H1 (cell line): Measurements from ENCODE around the gene ANKFN1.

Experiments
- CEBPB ChIP-seq: IDR thresholded peaks from 2 replicates; pipeline ENCODE4 v1.6.1; 2012; ENCODE audit warnings: low read depth, low read length
- CTCF ChIP-seq, 3 experiments: IDR thresholded peaks; 1 replicate in 2 of 3; 2 replicates in 1 of 3; pipeline versions ENCODE4 v1.5.1 to v1.6.1; 2011; ENCODE audit warnings: low read length in 3 of 3, mild to moderate bottlenecking in 3 of 3, inconsistent platforms in 2 of 3, low read depth in 1 of 3, moderate library complexity in 1 of 3; ENCODE audit not compliant: insufficient read depth in 1 of 3; ENCODE audit errors: control extremely low read depth in 1 of 3
- EZH2 ChIP-seq: fragments of 200-600 bp; sonication (generic); IDR thresholded peaks from 2 replicates; pipeline ENCODE4 v1.7.1; 2012; ENCODE audit warnings: low read depth, mild to moderate bottlenecking, moderate library complexity, low read length, inconsistent platforms; ENCODE audit not compliant: severe bottlenecking
- JUND ChIP-seq: IDR thresholded peaks from 2 replicates; pipeline ENCODE4 v1.6.1; 2011; ENCODE audit warnings: mild to moderate bottlenecking, improper control_type of control experiment, low read length
- SP1 ChIP-seq: IDR thresholded peaks from 2 replicates; pipeline ENCODE4 v1.6.1; 2011; ENCODE audit warnings: low read depth, low read length
- TCF12 ChIP-seq: IDR thresholded peaks from 2 replicates; pipeline ENCODE4 v1.6.1; 2011; ENCODE audit warnings: low read depth, mild to moderate bottlenecking, low read length
- ZNF274 ChIP-seq: IDR thresholded peaks from 2 replicates; pipeline ENCODE4 v1.7.0; 2012; ENCODE audit warnings: low read length, borderline replicate concordance; ENCODE audit errors: extremely low read depth

DNA sequence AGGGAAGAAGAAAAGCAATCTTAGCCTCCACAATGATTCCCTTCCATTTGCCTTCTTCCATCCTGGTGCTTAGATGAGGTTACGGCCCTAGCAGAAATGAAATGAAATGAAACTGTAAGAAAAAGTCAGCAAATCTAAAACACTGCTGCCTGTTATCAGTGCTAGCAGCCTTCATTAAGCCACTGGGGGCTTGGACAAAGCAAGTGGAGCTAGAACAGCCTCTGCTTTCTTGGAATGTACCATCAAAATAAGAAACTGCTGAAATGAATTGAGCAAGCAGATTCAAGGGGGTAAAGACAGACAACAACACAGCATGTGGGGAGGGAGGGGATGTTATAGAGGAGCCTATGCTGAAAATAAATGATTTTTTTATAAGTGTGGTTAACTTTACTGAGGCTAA is 5.1 kb downstream of the ANKFN1 start:
- TF ChIP-seq SP1 (no peak), CTCF (IDR thresholded peaks at IDR 0.05; ENCODE audit: control extremely low read depth in 1 of 3, insufficient read depth in 1 of 3, low read depth in 1 of 3, low read length in 3 of 3) (no peak), ZNF274 (no peak), TCF12 (no peak), EZH2 (no peak), CEBPB (no peak), JUND (no peak)
